Measurements from ENCODE around the gene NDUFB11.

DNA sequence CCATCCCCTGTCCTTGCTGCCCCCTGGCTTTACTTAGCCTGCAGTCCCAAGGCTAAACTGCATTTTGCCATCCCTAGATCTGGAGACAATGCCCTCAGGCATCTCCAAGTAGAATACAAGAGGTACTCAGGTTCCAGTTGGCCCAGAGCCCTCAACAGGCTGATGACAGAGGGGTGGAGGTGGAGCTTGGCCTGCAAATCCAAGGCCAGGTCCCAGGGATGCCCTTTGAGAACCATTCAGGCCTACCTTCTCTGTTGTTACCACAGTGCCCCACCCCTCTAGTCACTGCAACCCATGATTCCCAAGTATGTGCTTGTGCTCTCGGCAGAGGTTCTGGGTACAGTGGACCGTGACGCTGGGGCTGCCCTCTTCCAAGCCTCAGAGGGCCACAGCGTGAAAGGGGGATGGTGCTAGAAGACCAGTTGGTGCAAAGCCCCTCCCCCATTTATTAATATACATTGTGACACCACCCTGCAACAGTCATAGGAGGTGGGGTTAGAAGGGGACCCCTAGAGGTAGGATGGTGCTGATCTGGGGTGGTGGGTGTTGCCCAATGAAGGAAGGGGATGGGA lies 42.7 kb upstream of the NDUFB11 start:
- TF ChIP-seq, protein P1, sequence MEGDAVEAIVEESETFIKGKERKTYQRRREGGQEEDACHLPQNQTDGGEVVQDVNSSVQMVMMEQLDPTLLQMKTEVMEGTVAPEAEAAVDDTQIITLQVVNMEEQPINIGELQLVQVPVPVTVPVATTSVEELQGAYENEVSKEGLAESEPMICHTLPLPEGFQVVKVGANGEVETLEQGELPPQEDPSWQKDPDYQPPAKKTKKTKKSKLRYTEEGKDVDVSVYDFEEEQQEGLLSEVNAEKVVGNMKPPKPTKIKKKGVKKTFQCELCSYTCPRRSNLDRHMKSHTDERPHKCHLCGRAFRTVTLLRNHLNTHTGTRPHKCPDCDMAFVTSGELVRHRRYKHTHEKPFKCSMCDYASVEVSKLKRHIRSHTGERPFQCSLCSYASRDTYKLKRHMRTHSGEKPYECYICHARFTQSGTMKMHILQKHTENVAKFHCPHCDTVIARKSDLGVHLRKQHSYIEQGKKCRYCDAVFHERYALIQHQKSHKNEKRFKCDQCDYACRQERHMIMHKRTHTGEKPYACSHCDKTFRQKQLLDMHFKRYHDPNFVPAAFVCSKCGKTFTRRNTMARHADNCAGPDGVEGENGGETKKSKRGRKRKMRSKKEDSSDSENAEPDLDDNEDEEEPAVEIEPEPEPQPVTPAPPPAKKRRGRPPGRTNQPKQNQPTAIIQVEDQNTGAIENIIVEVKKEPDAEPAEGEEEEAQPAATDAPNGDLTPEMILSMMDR (conservative IDR thresholded peaks at IDR 0.05 in 1 of 2, IDR thresholded peaks at IDR 0.05 in 1 of 2; ENCODE audit: extremely low read depth in 1 of 2, insufficient read depth in 1 of 2, low read depth in 1 of 2, low read length in 2 of 2): no peak
- TF ChIP-seq EZH2 (IDR thresholded peaks at IDR 0.05; ENCODE audit: borderline replicate concordance, low read length): no peak

All from mammary epithelial cell (primary cell).